Endothelial cell of hepatic sinusoid (primary cell): Measurements from ENCODE around the gene SRP14.

Experiments used
- in situ Hi-C: cut with HindIII; loops from 2 replicates; pipeline ENCODE4 v1.10.0; 2017; ENCODE audit warnings: low sequenced_read_pairs

SRP14 gene

DNA sequence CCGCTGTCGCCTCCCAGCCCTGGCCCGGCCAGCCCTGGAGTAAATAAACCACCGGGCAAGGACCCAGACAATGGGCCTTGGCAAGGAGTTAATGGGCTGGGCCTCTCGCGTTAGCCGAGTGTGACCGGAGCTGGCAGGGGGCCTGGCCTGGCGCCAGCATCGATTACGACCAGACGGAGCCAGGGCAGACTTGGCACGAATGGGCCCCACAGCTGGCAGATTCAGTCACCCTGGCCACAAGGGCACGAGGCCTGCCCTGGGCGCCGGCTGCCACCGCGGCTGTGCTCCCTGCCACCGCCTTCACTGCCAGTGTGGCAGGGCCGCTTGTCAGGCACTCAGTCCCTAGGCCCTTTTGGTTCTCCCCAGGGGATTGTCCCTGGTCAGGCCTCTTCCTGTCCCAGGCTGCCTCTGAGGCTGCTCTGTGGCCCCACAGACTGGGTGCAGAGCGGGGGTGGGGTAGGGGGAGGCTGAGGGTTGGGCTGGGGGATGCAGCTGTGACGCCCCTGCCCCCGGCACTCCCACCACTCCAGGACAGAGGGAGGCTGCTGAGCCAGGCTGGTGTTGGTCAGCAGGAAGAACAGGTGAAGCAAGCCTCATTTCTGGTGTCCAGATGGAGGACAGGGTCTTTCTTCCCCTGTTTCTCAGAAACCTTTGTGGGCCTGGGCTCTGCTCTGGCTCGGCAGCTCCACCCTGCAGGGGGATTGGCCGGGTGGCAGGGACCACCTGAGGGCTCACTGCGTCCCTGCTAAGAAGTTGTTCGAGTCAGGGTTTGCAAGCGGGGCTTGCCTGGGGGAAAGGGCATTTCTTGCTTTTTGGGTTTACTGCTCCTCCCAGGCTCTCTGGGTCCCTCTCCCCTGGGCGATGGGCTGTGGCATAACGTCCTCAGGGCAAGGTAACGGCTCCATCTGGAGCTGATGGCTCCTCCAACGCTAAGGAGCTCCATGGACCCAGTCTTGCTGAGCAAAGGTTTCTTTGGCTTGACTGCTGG, 30.5 kb upstream of the SRP14 start:
- in situ Hi-C loops = no loop called here

DNA sequence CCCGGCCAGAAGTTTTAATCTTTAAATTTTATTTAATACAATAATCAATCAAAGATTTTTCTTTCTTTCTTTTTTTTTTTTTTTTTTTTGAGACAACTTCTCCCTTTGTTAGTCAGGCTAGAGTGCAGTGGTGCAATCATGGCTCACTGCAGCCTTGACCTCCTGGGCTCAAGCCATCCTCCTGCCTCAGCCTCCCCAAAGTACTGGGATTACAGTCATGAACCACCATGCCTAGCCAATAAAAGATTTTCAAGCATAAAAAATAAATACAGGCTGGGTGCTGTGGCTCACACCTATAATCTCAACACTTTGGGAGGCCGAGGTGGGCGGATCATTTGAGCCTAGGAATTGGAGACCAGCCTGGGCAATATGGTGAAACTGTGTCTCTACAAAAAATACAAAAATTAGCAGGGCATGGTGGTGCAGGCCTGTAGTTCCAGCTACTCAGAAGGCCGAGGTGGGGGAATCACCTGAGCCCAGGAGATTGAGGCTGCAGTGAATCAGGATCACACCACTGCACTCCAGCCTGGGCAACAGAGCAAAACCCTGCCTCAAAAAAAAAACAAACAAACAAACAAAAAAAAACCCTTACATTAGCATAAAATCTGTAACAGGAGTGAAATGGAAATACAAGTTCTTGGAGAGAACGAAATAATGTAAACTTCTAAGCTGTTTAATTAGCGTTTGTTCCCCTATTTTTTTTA, 29.1 kb upstream of the SRP14 start:
- in situ Hi-C loops = no loop called here

DNA sequence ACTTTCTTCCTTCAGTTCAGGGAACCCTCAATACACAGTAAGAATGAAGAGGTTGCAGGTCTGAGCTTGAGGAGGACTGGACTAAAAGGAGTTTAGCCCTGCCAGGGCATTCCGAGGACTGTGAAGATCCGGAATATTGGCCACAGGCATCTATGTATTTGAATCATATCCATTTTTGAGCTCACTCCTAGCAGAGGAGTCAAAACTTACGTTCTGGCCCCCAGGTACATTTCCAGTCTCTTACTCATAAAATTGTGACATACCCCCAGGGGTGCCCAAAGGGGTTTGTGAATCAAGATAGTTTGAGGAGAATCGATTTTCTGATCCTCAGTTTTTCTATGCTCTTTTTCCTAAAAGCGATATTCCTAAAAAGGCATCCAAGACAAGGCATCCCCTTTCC, 27.6 kb upstream of the SRP14 start:
- in situ Hi-C loops = no loop called here

DNA sequence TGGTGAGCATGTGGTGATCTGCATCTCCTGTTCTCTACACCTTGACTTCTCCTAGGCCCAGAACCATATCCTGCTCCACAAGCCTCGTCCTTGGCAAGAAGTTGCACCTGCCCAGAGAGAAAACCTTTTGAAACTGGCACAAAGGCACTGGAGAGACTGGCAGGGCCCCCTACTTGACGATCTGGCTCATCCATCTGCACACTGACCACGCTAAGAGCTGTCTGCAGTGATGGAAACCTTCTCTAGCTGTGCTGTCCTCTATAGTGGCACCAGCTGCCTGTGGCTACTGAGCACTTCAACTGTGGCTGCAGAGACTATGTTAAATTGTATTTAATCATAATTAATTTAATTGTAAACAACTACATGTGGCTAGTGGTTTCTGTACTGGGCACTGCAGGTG, 26.2 kb upstream of the SRP14 start:
- in situ Hi-C loops = no loop called here

DNA sequence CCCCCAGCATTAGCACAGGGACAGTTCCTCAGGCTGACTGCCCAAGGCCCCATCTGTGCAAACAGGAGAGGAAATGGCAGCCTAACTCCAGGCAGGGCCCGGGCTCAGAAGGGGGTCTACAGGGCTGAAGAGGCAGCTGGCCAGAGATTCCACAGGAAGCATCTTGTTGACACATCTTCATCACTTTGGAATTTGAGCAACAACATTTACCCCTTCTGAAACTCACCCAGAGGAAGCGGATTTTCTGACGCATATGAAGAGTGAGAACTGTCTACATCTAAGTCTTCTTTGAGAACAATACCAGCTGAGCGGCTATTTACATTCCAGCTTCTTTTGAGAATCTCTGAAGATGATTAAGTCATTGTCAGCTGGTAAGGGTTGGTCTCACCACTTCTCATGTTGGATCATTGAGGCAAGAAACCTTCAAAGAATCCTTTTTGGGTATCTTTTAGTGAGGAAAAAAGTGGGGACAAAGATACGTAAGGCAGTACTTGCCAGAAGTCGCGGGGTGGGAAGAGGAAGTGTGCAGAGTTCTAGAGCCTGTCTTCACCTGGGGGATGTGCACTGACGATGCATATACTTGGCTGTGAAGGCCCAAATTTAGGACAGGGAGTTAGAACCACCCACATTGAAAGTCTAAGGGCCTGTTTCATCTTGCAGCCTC, 25.4 kb upstream of the SRP14 start:
- in situ Hi-C loops = no loop called here

DNA sequence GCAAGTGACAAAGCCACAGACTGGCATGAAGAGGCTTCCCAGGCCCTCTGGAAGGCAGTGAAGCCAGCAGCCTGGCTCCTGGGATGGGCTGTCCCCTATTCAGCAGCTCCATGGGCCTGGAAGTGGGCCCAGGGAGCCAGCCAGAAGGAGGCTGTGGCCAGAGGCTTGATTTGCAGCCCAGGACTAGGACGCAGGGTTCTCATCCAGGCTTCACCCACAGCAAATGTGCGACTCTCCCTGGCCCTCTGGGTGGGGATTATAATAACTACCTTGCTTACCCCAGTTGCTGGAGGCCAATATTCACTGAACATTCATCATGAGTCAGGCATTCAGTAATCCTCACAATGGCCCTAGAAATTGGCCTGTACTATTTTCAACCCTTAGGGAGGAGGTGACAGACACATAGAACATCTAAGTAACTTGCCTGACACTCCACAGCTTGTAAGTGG, 24.6 kb upstream of the SRP14 start:
- in situ Hi-C loops = no loop called here

DNA sequence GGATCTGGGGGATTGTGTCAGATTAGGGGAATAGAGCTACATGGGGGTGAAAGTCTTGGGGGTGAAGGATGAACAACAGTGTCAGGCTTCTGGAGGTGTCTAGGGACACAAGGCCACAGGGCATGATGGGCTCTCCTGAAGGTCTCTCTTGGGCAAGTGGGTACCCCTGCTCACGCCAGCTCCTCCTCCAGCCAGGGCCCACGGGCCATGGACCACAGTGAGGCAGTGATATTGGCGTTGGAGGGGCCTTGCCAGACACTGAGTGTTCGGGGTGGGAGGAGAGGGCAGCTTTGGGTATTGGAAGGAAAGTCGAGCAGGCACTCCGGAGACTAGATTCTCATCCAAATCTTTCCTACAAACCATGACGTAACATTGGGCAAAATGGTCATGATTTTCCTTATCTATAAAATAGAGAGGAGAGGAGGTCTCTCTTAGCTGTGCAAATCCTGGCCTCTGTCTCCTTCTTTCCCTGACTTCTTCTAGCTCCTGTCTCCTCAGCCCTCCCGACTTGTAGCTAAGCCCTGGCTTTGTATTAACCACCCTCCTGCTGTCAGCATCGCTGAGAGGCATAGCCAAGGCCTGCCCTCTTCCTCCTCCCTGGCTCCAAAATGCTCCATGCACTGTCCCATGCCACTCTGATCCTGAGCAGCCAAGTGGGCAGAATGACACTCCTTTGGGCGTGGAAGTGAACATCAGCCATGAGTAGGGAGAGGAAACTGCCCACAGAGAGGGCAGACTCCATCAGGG, 24.0 kb upstream of the SRP14 start:
- in situ Hi-C loops = no loop called here

DNA sequence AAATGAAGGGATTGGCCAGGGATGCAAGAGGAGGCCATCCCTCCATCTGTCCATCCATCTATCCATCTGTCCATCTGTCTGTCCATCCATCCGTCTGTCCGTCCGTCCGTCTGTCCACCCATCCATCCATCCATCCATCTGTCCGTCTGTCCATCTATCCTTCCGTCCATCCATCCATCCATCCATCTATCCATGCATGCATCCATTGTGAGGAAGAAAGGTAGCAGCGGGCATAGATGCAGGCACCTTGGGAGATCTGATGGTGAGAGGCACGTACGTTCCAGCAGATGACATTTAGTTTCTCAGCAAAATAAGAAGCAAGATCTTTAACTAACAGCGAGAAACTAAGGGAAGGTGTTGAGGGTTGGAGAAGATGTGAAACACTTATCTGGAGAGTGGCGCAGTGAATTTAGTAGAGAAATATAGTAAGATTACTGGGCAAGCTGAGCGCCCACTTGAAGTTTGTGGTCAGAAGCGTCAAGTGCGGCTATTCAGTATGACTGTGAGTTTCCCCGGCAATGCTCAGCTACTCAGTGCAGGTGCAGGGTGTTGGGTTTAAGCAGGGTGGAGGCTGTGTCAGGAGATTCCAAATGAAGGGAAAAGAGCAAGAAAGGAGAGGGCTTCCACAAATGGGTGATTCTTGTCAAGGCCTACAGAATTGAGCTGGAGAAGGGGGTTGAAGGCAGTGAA, 22.4 kb upstream of the SRP14 start:
- in situ Hi-C loops = no loop called here

DNA sequence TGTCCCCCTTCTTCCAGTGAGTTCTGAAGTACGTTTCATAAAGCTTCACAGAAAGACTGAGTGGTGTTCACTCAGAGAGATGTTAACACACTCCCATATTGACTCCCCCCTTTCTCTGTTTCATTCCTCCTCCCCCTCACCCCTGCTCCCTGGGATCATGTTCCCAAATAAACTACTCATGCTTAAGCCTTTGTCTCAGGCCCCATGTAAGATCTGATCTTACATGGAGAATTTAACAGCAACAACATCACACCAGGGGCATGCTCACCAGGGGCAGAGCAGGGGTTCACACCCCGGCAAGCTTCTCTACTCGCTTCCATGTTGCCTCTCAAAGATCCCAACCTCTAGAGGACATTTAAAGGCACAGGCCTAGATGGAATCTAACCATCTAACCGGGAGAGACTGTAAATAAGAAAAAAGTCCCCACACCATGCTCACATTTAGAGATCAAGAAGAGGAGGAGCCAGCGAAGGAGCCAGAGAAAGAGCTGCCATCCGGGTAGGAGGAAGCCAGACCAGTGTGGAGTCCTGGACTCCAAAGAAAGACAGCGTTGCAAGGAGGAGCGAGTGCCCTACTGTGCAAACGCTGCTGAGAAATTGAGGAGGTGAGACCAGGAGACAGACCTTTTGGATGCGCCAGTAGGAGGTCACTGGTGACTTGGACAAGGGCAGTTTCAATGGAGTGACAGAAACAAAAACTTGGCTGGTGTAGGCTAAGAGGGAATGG, 21.4 kb upstream of the SRP14 start:
- in situ Hi-C loops = no loop called here

DNA sequence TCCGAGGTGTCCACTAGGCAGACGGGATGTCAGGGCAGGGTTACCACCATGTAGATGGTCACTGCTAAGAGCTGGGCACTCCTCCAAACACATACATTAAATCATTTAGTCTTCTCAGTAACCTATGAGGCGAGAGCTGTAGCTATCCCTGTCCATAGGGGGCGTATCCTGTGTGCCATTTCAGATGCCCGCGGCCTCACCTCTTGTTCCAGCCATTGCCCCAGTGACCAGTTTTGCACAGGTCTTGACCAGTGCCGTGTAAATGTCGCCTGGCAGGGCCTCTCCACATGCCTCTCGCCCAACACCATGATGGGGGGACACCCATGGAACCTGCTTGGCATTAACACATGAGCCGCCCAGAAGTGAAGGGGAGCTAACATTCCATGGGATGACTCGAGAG, 20.8 kb upstream of the SRP14 start:
- in situ Hi-C loops = no loop called here

DNA sequence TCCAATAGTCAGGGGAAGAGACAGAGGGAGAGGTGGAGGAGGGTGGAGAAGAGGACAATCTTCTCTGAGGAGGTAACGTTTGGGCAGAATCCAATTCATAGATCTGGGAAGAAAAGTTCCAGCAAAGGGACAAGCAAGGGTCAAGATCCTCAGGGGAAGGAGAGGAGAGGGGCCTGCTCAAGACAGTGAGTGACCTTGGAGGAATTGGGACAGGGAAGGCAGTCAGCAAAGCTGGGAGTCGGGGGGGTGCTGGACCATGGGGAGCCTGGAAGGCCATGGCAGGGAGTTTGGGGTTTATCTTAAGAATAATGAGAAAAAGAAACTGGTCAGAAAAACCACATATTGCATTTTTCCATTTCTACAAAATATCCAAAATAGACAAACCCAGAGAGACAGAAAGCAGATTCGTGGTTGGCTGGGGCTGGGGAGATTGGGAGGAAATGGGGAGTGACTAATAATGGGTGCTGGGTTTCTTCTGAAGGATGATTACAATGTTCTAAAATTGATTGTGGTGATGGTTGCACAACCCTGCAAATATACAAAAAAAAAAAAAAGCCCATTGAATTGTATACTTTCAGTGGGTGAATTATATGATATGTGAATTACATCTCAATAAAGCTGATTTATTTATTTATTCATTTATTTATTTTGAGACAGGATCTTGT, 19.6 kb upstream of the SRP14 start:
- in situ Hi-C loops = no loop called here

DNA sequence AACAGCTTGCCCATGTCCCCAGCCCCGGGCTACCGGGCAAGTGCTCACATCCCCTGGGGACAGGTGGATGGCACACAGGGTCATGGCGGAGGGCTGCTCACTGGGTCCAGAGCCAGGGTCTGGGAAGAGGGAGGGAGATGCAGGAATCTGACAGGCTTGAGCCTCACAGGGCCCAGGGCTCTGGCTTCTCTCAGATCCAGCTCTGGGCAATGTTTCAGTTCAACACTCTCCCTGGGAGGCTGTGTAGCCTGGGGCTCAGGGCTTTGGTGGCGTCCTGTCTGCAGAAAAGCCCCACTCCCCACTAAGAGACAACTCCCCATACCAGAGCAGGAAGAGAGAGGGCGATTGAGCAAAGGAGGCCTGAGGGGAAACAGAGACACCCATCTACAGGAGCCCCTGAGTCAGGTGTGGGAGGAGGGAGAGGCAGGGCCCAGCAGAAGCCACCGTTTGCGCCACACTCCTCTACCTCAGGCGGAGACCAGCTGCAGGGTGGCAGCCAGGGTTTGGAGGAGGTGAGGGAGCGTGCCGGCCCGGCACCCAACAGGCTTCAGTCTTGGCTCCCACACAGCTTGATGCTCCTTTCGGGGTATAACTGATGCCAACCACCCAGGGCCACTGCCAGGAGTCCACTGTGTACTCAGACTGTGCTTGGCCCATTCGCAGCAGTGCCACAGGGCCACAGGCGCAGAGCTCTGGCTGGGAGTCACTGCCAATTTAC, 16.8 kb upstream of the SRP14 start:
- in situ Hi-C loops = no loop called here

DNA sequence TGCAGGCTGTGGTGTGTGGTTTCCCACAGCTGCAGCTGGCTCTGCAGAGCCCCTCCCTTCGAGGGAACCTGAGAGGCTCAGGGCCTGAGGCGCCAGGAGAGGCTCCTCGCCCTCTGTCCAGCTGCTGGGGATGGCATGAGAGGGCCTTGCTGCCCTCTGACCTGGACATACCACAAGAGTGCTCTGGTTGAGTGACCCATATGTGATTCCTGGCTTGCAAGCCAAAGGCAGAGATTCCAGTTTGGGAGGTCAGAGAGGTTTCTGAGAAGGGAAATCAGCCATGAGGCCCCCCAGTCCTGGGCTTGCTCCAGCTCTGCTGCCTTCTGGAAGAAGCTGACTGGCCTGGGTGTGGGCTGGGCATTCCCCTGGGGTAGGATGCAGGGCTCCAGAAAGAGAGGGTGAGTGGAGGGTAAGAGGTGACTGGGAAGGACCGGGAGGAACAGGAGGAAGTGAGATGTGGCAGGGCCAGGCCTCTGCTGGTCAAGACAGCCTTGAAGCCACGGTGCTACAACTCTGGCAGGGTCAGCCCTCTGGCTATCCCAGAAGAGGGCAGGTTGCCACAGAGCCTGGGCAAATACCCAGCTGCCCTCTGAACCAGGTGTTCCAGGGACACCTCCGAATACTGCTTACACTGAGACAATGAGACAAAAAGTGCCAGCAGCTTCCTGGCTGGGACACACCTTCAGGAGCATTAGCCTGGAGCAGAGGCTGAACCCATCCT, 16.0 kb upstream of the SRP14 start:
- in situ Hi-C loops = no loop called here

DNA sequence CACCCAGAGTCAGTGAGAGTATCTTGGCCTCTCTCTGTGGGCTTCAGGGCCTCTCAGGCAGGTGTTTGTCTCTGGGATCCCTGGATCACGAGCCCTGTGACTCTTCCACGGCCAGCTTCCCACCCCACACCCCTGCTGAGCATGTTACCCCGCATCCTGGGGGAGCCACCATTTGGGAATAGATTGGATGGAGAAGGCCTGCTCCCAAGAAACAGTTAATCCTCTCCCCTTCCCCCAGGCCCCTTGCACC, 15.5 kb upstream of the SRP14 start:
- in situ Hi-C loops = no loop called here

DNA sequence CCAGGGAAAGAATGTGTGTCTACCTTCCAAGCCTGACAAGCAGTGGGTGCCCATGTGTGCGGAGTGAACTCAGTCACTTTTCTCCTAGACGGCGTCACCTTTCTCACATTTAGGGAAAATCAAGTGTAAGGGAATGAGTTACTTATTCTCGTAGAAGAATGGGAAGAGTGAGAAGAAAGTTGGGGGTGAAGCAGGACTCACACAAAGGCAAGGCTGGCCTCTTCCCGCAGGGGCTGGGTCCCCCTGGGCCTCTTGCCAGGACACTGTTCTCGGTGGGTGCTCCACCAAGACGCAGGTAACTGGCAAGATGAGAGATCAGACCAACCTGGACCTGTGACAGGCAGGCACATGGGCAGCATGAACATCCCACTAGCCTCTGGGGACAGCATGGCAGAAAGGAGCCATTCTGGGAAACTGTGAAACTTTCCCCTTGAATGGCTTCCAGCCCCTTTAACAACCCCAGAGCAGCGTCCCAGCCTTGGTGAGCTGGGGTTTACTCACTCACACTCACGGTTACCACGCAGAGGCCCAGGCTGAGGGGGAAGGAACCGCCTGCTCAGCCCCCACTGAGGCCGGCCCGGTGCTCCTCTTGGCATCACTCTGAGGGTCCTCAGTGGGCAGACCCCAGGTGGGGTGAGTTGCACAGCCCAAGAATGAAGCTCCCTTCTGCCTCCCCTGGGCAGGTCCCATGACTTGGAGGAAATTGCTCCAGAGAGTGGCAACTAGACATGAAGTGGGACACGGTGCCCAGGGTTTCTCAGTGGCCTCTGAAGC, 15.0 kb upstream of the SRP14 start:
- in situ Hi-C loops = no loop called here

DNA sequence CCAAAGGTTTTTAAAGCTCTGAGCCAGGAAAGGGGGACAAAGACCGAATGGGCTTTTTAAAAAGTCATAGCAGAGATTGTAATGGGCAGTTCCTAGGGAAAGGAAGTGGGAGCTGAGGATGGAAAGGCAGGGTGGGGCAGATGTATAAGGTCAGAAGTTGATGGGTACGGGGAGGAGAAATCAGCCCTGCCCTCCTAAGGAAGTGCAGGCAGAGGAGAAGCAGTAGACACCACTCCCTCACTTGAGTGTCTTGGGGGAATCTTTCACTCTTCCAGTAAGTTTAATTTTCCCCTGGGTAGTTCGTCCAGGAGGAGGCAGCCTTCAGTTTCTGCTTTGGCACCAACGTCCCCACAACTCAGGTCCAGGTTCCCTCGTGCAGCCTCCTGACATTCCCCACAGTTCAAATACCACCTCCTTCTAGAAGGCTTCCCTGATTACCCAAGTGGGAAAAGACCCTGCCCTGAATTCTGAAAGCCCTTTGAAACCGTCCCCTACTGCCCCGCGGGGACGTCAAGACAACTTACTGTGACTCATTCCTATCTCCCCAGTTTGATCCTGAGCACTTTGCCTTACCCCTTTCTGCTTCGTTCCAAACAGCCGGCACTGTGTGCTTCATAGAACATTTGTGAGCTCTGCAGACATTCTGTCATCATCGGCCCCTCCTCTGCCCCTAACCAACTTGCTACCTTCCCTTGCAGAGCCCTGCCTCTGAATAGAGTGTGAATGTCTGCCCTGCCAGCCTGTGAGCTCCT, 14.3 kb upstream of the SRP14 start:
- in situ Hi-C loops = no loop called here

DNA sequence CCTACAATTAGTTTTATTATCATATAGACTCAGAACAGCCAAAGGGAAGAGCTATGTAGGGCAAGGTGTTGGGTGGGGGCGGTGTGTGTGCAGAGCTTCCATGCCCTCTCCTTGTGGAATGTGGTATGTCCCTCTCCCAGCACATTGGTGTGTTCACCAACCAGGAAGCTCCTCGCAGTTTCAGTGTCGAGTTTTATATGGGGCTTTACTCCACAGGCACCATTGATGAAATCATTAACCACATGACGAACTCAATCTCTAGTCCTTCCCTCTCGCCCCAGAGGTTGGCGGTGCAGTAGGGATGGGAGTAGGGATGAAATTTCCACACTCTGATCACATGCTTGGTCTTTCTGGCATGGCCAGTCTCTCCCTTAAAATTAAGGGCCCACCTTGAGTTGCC, 13.6 kb upstream of the SRP14 start:
- in situ Hi-C loops = no loop called here
